D721Med (cell line): ENCODE results near the gene FLT1.

Source experiments
- DNase-seq: peaks from one replicate; pipeline ENCODE4 v3.0.0; 2011; ENCODE audit warnings: low spot score; ENCODE audit not compliant: insufficient read length
- FAIRE-seq: peaks from 2 replicates; lab custom pipeline; 2011; peaks lifted over from hg19 to GRCh38; lab: Jason Lieb, UNC
- CTCF ChIP-seq: IDR thresholded peaks from 2 replicates; pipeline ENCODE4 v1.5.1; 2012; ENCODE audit warnings: mild to moderate bottlenecking, control low read depth; ENCODE audit not compliant: insufficient read depth; ENCODE audit errors: missing control alignments

Gene FLT1

GRCh38 chr13:28471421-28471820 lies 23.5 kb downstream of the FLT1 start:
- DNase-seq (no peak), FAIRE-seq (no peak)
- no peak for TF ChIP-seq CTCF

- DNase-seq (no peak), FAIRE-seq (no peak)
- no peak for TF ChIP-seq CTCF
Observed at GRCh38 chr13:28470296-28470695, 24.6 kb downstream of the FLT1 start.

- FAIRE-seq (no peak), DNase-seq (no peak)
- no peak for TF ChIP-seq CTCF
Observed at GRCh38 chr13:28469316-28469715, 25.6 kb downstream of the FLT1 start.

GRCh38 chr13:28468023-28468915 lies 26.7 kb downstream of the FLT1 start:
- FAIRE-seq (no peak), DNase-seq (no peak)
- TF ChIP-seq CTCF: no peak

- TF ChIP-seq CTCF: no peak
- no peak for FAIRE-seq
- no peak for DNase-seq
Observed at GRCh38 chr13:28467034-28467433, 27.9 kb downstream of the FLT1 start.

GRCh38 chr13:28466151-28466550 lies 28.8 kb downstream of the FLT1 start:
- FAIRE-seq: peak; percentile 6

More at GRCh38 chr13:28466151-28466550, 28.8 kb downstream of the FLT1 start:
- TF ChIP-seq CTCF: no peak
- DNase-seq: no peak
